GM18858 (cell line): ENCODE results near the gene OR8G1.
"Not testable (repeated sequence)": the region's sequence is repeated elsewhere in the genome, so short reads cannot be mapped to it uniquely, and the experiment has no call there.

Experiments used
- ATAC-seq: cut with Tn5 transposase; IDR thresholded peaks from one replicate; pipeline ENCODE4 v1.9.1; 2021; ENCODE audit not compliant: unreplicated experiment

Gene OR8G1

GRCh38 chr11:124240621-124241397, at the start of gene OR8G1:
Gene OR8G1, plus strand, starts transcription at chr11:124241095. Its CDS starts 8,581 bp downstream, at chr11:124249676.
- ATAC-seq = no peak

GRCh38 chr11:124193221-124194010, 47.5 kb upstream of the OR8G1 start:
- ATAC-seq = no peak

- ATAC-seq = no peak
Observed at GRCh38 chr11:124194293-124195188, 46.4 kb upstream of the OR8G1 start.

GRCh38 chr11:124195189-124195734, 45.6 kb upstream of the OR8G1 start:
- peak; percentile 73 for ATAC-seq

- no peak for ATAC-seq
Observed at GRCh38 chr11:124197999-124198398, 42.9 kb upstream of the OR8G1 start.

GRCh38 chr11:124198897-124199296, 42.0 kb upstream of the OR8G1 start:
- no peak for ATAC-seq

- ATAC-seq = no peak
Observed at GRCh38 chr11:124199702-124200101, 41.2 kb upstream of the OR8G1 start.

GRCh38 chr11:124200671-124201070, 40.2 kb upstream of the OR8G1 start:
- no peak for ATAC-seq

- no peak for ATAC-seq
Observed at GRCh38 chr11:124202951-124203350, 37.9 kb upstream of the OR8G1 start.

- ATAC-seq = no peak
Observed at GRCh38 chr11:124204008-124204407, 36.9 kb upstream of the OR8G1 start.

- no peak for ATAC-seq
Observed at GRCh38 chr11:124207102-124207792, 33.6 kb upstream of the OR8G1 start.

- ATAC-seq = no peak
Observed at GRCh38 chr11:124209824-124210357, 31.0 kb upstream of the OR8G1 start.

- ATAC-seq = no peak
Observed at GRCh38 chr11:124210421-124210820, 30.5 kb upstream of the OR8G1 start.

GRCh38 chr11:124211321-124211720, 29.6 kb upstream of the OR8G1 start:
- no peak for ATAC-seq

GRCh38 chr11:124214027-124214426, 26.9 kb upstream of the OR8G1 start:
- no peak for ATAC-seq

GRCh38 chr11:124219126-124219525, 21.8 kb upstream of the OR8G1 start:
- no peak for ATAC-seq

- ATAC-seq = no peak
Observed at GRCh38 chr11:124222407-124222806, 18.5 kb upstream of the OR8G1 start.

GRCh38 chr11:124224618-124225423, 16.1 kb upstream of the OR8G1 start:
- ATAC-seq = not testable (repeated sequence)

GRCh38 chr11:124225471-124225870, 15.4 kb upstream of the OR8G1 start:
- ATAC-seq = no peak
